SK-N-SH (cell line): ENCODE results near the gene CDR2.

Source experiments
- CTCF ChIP-seq: fragments of 200-600 bp; sonication (generic); IDR thresholded peaks from 2 replicates; pipeline ENCODE4 v1.6.1; 2017; ENCODE audit warnings: antibody characterized with exemption, mild to moderate bottlenecking, moderate library complexity
- MAX ChIP-seq: IDR thresholded peaks from 2 replicates; pipeline ENCODE4 v1.4.0; 2012; ENCODE audit warnings: low read depth
- MEF2A ChIP-seq: IDR thresholded peaks from 2 replicates; pipeline ENCODE4 v1.4.0; 2012; ENCODE audit warnings: low read depth, borderline replicate concordance
- NFIC ChIP-seq: IDR thresholded peaks from 2 replicates; pipeline ENCODE4 v1.4.0; 2012; ENCODE audit warnings: borderline replicate concordance
- SIN3A ChIP-seq: IDR thresholded peaks from 2 replicates; pipeline ENCODE4 v1.6.1; 2012; ENCODE audit warnings: low read depth, mild to moderate bottlenecking, low read length, moderate library complexity, borderline replicate concordance

GRCh38 chr16:22308824-22309520 lies 65.4 kb downstream of the CDR2 start:
- TF ChIP-seq NFIC (no peak), SIN3A (no peak), CTCF (no peak), MAX (no peak), MEF2A (no peak)
